H54 (cell line): ENCODE results near the gene F2.

Source experiments
- DNase-seq: peaks from one replicate; pipeline ENCODE4 v3.0.0; 2011; ENCODE audit warnings: low spot score, mixed read lengths; ENCODE audit not compliant: insufficient read length
- FAIRE-seq: peaks from 3 replicates; lab custom pipeline; 2011; peaks lifted over from hg19 to GRCh38; lab: Jason Lieb, UNC
- POLR2A ChIP-seq: IDR thresholded peaks from 2 replicates; pipeline ENCODE4 v1.6.1; 2011; ENCODE audit warnings: low read depth, mild to moderate bottlenecking, low read length

The F2 gene

DNA sequence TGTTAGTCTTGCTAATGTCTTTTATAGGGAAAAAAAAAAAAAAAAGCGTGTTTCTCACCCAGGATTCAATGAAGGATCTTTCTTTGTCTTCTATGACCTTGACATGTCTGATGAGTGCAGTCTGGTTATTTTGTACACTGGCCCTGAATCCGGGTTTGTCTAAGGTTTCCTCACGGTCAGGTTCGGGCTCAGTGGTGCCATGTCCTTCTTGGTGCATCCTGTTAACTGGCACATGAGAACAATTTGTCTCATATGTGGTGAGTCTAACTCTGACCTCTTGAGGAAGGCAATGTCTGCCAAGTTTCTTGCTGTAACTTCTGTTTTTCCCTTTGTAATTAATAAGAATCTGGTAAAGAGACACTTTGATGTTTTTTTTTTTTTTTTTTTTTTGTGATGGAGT is 12.5 kb downstream of the F2 start:
- DNase-seq (no peak), FAIRE-seq (no peak)
- TF ChIP-seq POLR2A: no peak

DNA sequence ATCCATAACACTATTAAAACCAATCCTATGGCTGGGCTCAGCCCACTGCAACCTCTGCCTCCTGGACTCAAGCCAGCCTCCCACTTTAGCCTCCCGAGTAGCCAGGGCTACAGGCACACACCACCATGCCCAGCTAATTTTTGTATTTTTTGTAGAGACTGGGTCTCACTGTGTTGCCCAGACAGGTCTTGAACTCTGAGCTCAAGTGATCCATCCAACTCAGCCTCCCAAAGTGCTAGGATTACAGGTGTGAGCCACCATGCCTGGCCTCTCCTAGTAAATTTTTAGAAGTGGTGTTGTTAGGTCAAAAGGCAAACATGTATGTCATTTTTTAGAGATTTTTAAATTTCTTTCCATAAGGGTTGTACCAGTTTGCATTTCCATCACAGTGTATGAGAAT is 14.2 kb downstream of the F2 start:
- FAIRE-seq: no peak
- DNase-seq: no peak
- no peak for TF ChIP-seq POLR2A

DNA sequence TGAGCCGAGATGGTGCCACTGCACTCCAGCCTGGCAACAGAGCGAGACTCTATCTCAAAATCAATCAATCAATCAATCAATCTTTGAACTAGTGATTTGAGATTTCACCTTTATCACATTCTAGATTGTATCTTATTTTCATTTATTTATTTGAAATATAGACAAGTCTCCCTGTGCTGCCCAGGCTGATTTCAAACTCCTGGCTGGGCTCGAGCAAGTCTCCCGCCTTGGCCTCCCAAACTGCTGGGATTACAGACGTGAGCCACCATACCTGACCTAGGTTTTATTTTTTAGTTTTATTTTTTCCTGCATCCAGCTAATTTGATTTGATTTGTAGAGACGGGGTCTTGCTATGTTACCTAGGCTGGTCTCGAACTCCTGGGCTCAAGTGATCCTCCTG is 17.1 kb downstream of the F2 start:
- TF ChIP-seq POLR2A: no peak
- FAIRE-seq: no peak
- no peak for DNase-seq

DNA sequence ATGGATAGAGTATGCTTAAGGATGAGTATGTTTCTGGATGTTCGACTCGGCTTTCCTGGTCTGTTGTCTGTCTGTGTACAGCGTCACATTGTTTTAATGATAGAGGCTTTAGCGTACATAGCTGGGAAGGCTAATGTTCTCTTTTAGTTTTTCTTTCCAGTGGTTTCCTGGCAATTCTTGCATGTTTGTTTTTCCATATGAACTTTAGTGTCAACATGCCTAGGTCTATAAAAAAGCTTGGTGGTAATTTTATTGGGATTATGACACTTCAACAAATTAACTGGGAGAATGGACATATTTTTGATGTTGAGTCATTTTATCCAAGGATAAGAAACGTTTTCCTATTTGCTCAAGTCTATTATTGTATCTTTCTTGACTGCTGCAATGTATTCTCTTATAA is 17.6 kb downstream of the F2 start:
- no peak for FAIRE-seq
- no peak for DNase-seq
- no peak for TF ChIP-seq POLR2A

DNA sequence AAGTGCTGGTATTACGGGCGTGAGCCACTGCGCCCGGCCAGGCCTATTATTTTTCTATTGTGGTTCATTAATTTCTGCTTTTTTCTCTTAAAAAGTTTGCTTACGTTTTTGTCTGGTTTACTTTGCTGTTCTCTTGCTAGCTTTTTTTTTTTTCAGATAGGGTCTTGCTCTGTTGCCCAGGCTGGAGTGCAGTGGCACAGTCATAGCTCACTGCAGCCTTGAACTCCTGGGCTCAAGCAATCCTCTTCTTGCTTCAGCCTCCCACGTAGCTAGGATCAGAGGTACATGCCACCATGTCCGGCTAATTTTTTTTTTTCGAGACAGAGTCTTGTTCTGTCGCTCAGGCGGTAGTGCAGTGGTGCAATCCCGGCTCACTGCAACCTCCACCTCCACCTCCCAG is 18.7 kb downstream of the F2 start:
- TF ChIP-seq POLR2A: no peak
- DNase-seq (no peak), FAIRE-seq (no peak)

DNA sequence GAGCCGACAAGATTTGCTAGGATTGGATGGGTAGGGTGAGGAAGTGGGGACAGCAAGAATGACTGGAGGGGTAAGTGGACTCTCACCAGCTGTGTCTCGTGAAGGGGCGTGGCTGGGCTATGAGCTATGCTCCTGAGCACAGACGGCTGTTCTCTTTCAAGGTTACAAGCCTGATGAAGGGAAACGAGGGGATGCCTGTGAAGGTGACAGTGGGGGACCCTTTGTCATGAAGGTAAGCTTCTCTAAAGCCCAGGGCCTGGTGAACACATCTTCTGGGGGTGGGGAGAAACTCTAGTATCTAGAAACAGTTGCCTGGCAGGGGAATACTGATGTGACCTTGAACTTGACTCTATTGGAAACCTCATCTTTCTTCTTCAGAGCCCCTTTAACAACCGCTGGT is 19.9 kb downstream of the F2 start:
- no peak for FAIRE-seq
- no peak for TF ChIP-seq POLR2A
- DNase-seq: no peak

DNA sequence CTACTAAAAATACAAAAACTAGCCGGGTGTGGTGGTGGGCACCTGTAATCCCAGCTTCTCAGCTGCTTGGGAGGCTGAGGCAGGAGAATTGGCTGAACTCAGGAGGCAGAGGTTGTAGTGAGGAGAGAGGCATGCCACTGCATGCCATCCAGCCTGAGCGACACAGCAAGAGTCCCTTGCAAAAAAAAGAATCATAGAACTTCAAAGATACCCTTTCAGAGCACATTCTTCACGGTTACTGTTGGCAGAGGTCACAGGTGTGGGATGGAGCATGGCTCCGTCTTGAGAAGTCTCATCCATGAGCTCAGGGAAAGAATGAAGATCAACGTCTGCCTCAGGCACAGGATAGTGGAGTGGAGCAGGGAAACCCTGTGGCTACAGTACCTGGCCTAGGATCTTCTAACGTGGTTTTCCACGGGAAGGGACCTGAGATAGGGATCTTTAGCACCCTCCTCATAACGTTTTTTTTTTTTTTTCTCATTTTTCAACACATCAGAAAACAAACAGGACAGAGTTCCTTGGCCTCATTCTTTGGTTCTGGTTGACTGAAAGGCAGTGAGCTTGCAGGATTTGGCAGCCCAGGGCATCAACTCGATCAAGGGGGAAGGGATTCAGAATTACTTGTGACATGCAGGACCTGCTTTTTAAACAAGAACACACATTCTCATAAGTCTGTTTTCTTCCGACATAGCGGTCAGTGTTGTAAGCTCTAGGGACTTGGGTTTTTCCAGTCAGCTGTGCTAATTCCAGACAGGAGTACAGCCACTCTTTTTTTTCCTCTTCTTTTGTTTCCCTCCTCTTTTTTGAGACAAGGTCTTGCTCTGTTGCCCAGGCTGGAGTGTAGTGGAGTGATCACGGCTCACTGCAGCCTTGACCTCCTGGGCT is 22.8 kb downstream of the F2 start:
- no peak for TF ChIP-seq POLR2A
- FAIRE-seq: no peak
- DNase-seq: no peak

DNA sequence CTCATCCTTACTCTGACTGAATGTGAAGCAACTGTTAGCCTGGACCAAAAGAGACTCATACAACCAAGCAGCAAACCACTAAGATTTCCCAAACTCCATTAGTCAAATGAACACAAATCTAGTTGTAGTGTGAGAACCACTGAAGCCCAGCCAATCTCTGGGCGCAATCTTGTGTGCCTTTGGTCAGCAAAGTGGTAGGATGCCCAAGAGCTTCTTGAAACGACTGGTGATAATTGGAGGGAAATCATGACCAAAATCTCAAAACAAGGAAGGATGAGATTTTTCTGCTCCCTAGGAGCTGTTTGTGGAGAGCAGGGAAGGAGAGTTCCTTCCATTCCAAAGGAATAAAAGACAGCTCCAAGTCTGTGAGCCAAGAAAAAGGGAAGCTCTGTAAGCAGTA is 24.0 kb downstream of the F2 start:
- DNase-seq (no peak), FAIRE-seq (no peak)
- TF ChIP-seq POLR2A: no peak

DNA sequence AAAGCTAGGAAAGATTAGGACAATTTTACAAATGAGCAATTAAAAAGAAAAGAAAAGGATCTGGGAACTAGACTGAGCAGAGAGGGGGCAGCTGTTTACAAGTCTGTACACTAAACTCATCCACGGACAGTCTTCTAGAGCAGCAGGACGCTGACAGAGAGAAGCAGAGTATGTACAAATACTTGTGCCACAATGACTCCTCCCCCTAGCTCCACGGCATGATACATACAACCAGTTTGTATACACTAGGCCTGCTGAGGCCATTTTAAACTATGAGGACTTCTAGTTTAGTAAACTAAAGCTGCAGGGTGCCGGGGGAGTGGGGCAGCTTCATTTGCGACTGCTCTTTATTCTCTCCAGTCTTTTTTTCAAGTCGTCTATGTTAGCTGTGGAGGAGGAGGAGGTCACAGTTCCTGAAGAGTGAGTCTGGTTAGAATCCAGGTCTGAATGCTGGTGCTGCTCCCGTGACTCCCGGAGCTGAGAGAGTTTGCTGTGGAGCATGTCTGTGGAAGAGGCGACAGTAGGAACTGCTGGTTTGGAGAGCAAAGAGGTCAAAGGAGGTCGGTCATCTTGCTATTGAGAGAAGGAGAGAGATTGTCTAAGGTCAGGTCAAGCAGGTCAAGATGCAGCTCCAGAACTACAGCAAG is 24.8 kb downstream of the F2 start:
- no peak for TF ChIP-seq POLR2A
- FAIRE-seq (no peak), DNase-seq (no peak)

DNA sequence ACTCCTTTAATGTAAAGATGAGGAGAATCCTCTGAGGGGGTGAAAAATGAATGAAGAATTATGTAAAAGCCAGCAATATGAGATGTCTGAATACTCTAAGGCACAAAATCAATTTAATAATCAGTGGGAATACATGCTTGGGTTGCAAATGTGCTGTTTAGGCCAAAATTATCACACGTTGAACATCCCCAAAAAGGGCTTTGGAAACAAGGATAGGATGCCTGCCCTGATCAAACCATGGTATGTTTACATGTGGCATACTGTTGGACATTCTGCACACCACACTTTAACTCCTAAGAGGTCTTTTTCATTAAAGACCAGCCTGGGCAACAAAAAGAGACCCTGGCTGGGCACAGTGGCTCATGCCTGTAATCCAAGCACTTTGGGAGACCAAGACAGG is 26.3 kb downstream of the F2 start:
- TF ChIP-seq POLR2A: no peak
- DNase-seq (no peak), FAIRE-seq (no peak)

DNA sequence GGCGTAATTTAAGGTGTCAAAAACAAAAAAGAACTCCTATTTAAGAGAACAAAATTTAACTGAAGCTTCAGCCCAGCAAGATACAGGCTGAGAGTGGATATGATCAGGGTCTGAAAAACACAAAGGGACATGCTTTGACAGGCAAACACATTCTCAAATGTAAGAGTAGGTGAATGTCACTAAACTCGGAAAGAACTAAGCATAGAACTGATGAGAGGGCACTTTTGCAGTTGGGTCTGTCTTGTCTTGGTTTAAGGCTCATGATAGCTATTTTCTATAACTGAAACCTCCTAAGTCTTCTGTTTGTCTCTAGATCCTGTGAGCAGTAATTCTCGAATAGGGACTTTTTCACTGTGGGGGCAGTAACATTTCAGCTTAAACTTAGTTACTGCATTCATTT is 27.0 kb downstream of the F2 start:
- FAIRE-seq (no peak), DNase-seq (no peak)
- no peak for TF ChIP-seq POLR2A

DNA sequence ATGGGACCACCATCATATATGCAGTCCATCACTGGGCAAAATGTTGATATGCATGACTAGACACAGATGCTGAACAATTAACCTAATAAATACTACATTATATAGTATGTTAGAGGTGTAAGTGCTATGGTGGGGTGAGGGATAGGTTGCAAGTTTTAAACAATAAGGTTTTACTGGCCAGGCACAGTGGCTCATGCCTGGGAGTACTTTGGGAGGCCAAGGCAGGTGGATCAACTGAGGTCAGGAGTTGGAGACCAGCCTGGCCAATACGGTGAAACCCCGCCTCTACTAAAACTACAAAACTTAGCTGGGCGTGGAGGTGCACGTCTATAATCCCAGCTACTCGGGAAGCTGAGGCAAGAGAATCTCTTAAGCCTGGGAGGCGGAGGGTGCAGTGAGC is 28.1 kb downstream of the F2 start:
- no peak for TF ChIP-seq POLR2A
- DNase-seq: no peak
- no peak for FAIRE-seq

DNA sequence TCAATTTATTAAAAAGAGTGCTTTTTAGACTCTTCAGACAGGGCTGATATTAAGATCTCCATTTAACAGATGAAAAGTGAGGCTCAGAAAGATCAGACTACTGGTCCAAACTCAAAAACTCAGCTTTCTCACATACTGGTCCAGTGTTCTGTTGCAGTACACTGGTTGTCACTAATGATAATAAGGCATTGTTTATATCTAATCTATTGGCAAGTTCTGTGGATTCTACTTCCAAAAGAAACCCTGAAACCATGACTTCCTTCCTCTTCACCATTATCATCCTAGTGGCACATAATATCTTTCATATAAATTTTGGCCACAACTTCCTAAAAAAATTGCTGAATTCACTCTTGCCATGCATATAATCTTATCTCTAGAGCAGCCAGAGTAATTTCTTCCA is 36.9 kb downstream of the F2 start:
- DNase-seq: no peak
- TF ChIP-seq POLR2A: no peak
- no peak for FAIRE-seq

DNA sequence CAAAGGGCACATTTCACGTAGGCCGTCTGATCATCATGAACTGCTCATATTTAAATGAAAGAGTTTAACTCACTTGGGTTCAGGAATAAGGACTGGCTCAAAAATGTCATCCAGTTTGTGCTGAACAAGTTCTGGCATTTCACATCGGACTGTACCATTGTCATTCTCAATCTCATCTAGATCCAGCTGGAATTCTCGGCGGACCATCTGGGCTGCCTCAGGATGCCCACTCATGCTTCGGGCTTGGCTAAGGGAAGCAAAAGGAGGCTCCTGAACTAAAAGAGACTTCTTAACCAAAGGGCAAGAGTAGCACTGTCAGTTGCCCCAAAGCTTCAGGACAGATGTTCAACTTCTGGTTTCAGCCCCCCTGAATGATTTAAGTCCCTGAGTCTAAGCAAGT is 40.2 kb downstream of the F2 start:
- FAIRE-seq (no peak), DNase-seq (no peak)
- TF ChIP-seq POLR2A: no peak
